ENCODE measurements around the gene PPIF.

DNA sequence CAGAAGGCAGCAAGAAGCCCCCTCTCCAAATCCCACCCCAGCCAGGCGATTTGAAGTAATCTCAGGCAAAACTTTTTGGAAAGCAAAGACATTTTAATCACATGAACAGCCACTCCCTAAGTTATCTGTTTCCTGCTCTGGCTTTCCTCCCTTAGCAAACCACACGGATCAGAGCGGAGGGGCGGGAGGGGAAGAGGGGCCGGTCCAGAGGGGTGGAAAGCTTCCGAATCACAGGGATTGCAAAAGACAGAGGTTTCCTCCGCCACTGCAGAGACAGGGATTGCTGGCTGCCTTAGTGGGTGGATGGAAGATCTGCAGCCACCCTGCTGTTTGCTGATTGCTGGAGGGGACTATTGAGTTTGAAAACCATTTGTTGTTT, 57.0 kb downstream of the PPIF start:
- TF ChIP-seq, protein P1, sequence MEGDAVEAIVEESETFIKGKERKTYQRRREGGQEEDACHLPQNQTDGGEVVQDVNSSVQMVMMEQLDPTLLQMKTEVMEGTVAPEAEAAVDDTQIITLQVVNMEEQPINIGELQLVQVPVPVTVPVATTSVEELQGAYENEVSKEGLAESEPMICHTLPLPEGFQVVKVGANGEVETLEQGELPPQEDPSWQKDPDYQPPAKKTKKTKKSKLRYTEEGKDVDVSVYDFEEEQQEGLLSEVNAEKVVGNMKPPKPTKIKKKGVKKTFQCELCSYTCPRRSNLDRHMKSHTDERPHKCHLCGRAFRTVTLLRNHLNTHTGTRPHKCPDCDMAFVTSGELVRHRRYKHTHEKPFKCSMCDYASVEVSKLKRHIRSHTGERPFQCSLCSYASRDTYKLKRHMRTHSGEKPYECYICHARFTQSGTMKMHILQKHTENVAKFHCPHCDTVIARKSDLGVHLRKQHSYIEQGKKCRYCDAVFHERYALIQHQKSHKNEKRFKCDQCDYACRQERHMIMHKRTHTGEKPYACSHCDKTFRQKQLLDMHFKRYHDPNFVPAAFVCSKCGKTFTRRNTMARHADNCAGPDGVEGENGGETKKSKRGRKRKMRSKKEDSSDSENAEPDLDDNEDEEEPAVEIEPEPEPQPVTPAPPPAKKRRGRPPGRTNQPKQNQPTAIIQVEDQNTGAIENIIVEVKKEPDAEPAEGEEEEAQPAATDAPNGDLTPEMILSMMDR (IDR thresholded peaks at IDR 0.05; ENCODE audit: extremely low read depth in 1 of 2, insufficient read depth in 1 of 2, low read depth in 1 of 2, low read length in 2 of 2) = no peak
- no peak for TF ChIP-seq POLR2AphosphoS5 (IDR thresholded peaks at IDR 0.05; ENCODE audit: insufficient read depth, low read depth, low read length)
- TF ChIP-seq, protein P2, sequence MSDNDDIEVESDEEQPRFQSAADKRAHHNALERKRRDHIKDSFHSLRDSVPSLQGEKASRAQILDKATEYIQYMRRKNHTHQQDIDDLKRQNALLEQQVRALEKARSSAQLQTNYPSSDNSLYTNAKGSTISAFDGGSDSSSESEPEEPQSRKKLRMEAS (IDR thresholded peaks at IDR 0.05; ENCODE audit: insufficient read depth, insufficient read length) = no peak
- no peak for TF ChIP-seq EZH2 (IDR thresholded peaks at IDR 0.05; ENCODE audit: borderline replicate concordance, low read depth, low read length, severe bottlenecking)
- TF ChIP-seq GATA2 (IDR thresholded peaks at IDR 0.05; ENCODE audit: insufficient read depth, insufficient read length, low read depth, low read length) = no peak
